Activated naive CD4-positive, alpha-beta T cell treated with anti-CD3 and anti-CD28 coated beads, Interleukin-2, amount 10 ng/mL, durations not matched to agents 7 days and 5 days (primary cell): ENCODE measurements around the gene SLCO4C1.
A peak's percentile ranks its signal among the peaks of the same experiment; 100 is the strongest.
"Not testable (repeated sequence)": the region's sequence is repeated elsewhere in the genome, so short reads cannot be mapped to it uniquely, and the experiment has no call there.

Source experiments
- CTCF ChIA-PET: fragments of 350-600 bp; sonication (Branson Sonifier 250); formaldehyde crosslinking; loops from one replicate; lab custom pipeline; 2021; ENCODE audit warnings: antibody characterized with exemption; lab: Charles Lee
- DNase-seq: peaks from one replicate; pipeline ENCODE4 v3.0.0-alpha.2; 2020
- H3K27ac Mint-ChIP-seq: one replicate; pipeline ENCODE4 v1.8.0; 2021; ENCODE audit warnings: mild to moderate bottlenecking, moderate library complexity, mixed read lengths
- H3K27me3 Mint-ChIP-seq: one replicate; pipeline ENCODE4 v1.8.0; 2021; ENCODE audit warnings: mild to moderate bottlenecking, mixed read lengths
- H3K36me3 Mint-ChIP-seq: one replicate; pipeline ENCODE4 v1.8.0; 2021; ENCODE audit warnings: mixed read lengths
- H3K4me1 Mint-ChIP-seq: one replicate; pipeline ENCODE4 v1.8.0; 2021; ENCODE audit warnings: mixed read lengths
- H3K4me3 Mint-ChIP-seq: one replicate; pipeline ENCODE4 v1.8.0; 2021; ENCODE audit warnings: mild to moderate bottlenecking, moderate library complexity, mixed read lengths
- H3K9me3 Mint-ChIP-seq: one replicate; pipeline ENCODE4 v1.8.0; 2021; ENCODE audit warnings: mixed read lengths

The SLCO4C1 gene, protein sequence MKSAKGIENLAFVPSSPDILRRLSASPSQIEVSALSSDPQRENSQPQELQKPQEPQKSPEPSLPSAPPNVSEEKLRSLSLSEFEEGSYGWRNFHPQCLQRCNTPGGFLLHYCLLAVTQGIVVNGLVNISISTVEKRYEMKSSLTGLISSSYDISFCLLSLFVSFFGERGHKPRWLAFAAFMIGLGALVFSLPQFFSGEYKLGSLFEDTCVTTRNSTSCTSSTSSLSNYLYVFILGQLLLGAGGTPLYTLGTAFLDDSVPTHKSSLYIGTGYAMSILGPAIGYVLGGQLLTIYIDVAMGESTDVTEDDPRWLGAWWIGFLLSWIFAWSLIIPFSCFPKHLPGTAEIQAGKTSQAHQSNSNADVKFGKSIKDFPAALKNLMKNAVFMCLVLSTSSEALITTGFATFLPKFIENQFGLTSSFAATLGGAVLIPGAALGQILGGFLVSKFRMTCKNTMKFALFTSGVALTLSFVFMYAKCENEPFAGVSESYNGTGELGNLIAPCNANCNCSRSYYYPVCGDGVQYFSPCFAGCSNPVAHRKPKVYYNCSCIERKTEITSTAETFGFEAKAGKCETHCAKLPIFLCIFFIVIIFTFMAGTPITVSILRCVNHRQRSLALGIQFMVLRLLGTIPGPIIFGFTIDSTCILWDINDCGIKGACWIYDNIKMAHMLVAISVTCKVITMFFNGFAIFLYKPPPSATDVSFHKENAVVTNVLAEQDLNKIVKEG

DNA sequence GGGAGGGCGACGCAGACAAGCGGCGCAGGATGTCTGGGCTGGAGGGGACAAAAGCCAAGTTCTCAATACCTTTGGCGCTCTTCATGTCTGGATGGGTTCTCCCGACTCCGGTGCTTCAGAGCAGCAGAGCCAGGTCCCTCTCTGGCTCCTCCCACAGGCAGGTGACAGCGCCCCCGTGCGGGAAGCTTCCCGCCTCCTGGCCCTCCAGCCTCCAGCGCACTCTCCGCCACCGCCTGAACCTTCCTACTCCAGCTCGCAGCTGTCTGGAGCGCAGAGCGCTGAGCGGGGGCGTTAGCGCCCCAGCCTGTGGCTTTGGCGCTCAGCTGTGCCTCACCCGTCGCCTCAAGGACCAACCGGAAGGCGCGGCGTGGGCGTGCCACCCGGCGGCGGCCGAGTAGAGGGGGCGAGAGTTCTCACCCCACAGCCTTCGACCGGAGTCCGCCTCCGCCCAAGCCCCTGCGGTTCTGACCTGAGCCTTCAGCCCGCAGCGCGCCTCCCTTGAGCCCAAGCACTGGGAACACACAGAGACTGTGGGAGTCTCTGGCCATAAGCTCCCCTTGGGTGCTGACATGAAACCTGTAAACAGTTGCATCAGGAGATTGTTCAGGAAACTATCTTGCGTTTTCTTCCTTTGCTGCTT lies at the start of gene SLCO4C1:
Gene SLCO4C1, minus strand, starts transcription at position 107 of the 640 bp plus-strand sequence. Its CDS starts 22 bp downstream, at position 85.
- peaks cover 22% of the 10 kb centered on the region for H3K27me3 Mint-ChIP-seq
- peaks cover 25% of the 10 kb centered on the region for H3K4me1 Mint-ChIP-seq
- H3K27ac Mint-ChIP-seq = peak within 1 kb of the TSS; percentile 38
- DNase-seq = peak; percentile 82
- peak within 1 kb of the TSS; percentile 77 for H3K4me3 Mint-ChIP-seq
- CTCF ChIA-PET = interaction anchor here (1.2 kb wide), 1 partner anchor 10 kb away, joined by 5 read pairs; no protein-coding TSS in a partner anchor
- no peaks in the 10 kb centered on the region for H3K36me3 Mint-ChIP-seq
- no peaks in the 10 kb centered on the region for H3K9me3 Mint-ChIP-seq

DNA sequence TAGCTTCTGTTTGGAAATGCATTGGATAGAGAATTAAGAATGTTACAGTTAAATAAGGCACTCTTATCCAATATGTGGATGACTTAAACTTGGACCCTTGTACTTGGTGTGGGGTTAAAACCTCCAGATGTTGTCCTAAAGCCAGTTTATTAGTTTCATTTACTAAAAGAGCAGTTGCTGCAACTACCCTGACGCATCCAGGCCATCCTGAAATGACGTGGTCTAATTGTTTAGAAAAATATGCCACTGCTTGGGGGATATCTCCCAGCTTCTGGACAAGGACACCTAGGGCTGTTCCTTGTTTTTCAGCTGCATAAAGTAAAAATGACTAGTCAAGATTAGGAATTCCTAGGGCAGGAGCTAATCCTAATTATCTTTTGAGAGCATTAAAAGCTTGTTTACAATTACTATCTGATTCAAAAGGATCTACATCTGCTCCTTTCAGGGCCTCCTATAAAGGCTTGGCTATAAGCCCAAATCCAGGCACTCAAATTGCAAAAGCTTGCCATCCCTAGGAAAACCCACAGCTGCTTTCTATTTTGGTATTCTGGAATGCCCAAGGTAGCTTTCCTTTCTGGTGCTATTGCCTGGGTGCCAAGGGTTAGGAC lies 45.7 kb upstream of the SLCO4C1 start:
- Mint-ChIP-seq H3K36me3 (no peaks in the 10 kb centered on the region), H3K27ac (no peak overlapping the region), H3K9me3 (peaks cover 1% of the 10 kb centered on the region), H3K4me3 (no peak overlapping the region), H3K4me1 (no peaks in the 10 kb centered on the region), H3K27me3 (no peaks in the 10 kb centered on the region)
- CTCF ChIA-PET = no interaction called here
- DNase-seq = no peak

DNA sequence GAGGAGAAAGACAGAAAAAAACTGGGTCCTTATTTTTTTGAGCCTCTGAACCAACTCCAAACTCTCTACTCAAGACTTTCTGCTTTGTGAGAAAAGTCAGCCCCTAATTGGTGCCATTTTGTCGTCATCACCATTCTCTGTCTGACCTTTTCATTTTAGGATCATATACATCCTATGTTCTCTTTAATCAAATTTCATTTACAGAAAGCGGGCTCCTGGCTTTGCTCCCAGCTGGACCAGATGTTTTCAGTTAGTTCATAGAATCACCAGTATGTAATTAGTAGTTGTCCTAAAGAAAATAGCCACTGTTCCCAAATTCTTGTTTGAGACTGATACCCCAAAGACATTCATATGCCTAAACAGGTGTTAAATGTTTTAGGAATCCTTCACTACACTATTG lies 28.6 kb upstream of the SLCO4C1 start:
- Mint-ChIP-seq H3K27me3 (no peaks in the 10 kb centered on the region), H3K27ac (no peak overlapping the region), H3K4me3 (no peak overlapping the region), H3K36me3 (no peaks in the 10 kb centered on the region), H3K4me1 (no peaks in the 10 kb centered on the region), H3K9me3 (no peaks in the 10 kb centered on the region)
- CTCF ChIA-PET = interaction anchor here (1.1 kb wide), 1 partner anchor 22 kb away, joined by 3 read pairs; no protein-coding TSS in a partner anchor
- DNase-seq = no peak

DNA sequence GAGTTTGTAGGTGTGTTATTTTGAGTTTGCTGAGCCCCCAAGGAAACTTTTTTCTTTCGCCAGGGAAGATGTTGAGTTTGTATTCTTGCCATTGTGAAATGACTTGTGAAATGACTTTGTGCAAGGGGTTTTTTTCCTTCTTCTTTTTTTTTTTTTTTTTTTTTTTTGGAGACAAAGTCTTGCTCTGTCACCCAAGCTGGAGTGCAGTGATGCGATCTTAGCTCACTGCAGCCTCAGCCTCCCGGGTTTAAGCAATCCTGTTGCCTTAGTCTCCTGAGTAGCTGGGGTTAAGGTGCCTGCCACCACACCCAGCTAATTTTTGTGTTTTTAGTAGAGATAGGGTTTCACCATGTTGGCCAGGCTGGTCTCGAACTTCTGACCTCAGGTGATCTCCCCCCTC lies 22.7 kb upstream of the SLCO4C1 start:
- not testable (repeated sequence) for H3K27me3 Mint-ChIP-seq, DNase-seq, H3K4me1 Mint-ChIP-seq, H3K27ac Mint-ChIP-seq, H3K9me3 Mint-ChIP-seq, H3K4me3 Mint-ChIP-seq, H3K36me3 Mint-ChIP-seq
- CTCF ChIA-PET = interaction anchor here (0.8 to 1.5 kb wide), 2 partner anchors 14 to 21 kb away, joined by 3 to 4 read pairs; no protein-coding TSS in a partner anchor

DNA sequence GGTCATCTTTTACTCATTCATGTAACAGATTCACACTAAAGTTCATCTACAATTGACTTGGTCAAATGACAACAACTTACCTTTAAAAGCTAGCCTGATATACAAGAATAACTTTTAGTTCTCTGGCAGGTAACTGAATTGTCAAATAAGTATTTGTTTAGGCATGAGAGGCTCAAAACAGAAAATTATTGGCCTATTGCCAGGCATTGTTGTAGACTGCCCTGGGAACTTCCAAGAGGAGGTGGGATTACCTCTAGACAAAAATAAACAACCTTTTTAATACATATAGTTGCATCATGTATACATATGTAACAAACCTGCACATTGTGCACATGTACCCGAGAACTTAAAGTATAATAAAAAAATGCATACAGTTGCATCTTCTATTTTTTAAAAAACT lies 18.2 kb upstream of the SLCO4C1 start:
- no peak for DNase-seq
- Mint-ChIP-seq H3K27ac (no peak overlapping the region), H3K36me3 (no peaks in the 10 kb centered on the region), H3K9me3 (no peaks in the 10 kb centered on the region), H3K27me3 (no peaks in the 10 kb centered on the region), H3K4me3 (no peak overlapping the region), H3K4me1 (no peaks in the 10 kb centered on the region)
- CTCF ChIA-PET = no interaction called here

DNA sequence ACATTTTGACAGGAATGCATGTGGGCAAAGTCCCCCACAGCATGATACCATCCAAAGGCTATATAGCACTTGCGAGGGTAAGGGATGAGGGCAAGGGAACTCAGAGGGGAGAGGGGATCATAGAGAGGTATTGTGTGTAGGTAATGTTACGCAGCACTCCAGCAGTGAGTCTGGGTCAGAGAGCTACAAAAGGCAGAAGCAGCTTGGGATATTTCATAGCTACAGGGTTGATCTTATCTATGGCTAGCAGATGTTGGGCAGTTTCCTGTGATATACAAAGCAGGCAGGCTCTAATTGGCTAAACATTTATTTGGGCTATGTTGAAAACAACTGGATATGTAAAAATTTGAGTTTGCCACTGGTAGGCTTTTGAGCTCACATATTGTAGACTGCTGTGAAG lies 17.8 kb upstream of the SLCO4C1 start:
- CTCF ChIA-PET = no interaction called here
- H3K27ac Mint-ChIP-seq = no peak overlapping the region
- no peak for DNase-seq
- no peaks in the 10 kb centered on the region for H3K4me1 Mint-ChIP-seq
- H3K4me3 Mint-ChIP-seq = no peak overlapping the region
- no peaks in the 10 kb centered on the region for H3K36me3 Mint-ChIP-seq
- H3K27me3 Mint-ChIP-seq = no peaks in the 10 kb centered on the region
- H3K9me3 Mint-ChIP-seq = no peaks in the 10 kb centered on the region

DNA sequence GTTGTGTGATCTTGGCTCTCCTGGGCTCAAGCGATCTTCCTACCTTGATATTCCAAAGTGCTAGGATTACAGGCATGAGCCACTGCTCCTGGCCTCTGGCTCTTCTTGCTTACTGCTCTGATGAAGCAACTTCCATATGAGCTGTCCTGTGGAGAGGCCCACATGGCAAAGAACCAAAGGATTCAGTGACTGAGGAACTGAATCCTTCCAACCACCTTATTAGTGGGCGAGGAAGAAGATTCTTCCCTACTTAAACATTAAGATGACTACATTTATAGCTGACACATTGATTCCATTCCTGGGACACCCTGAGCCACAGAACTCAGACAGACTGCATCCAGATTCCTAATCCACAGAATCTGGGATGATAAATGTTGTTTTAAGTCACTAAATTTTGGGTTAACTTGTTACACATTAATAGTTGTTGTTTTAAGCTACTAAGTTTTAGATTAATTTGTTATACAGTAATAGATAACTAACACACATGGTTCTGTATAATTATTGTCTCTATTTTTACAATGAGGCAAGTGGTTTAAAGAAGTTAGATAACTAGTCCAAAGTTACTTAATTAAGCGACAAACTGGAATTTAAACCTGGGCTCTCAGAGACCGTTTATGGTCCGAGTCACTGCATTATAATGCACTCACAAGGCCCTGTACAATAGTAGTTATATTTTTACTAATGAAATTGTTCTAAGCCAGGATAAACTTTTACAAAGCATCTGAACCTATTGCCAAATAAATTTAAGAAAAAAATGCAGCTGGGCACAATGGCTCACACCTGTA lies 16.7 kb upstream of the SLCO4C1 start:
- Mint-ChIP-seq H3K4me3 (no peak overlapping the region), H3K4me1 (no peaks in the 10 kb centered on the region), H3K27me3 (no peaks in the 10 kb centered on the region), H3K36me3 (no peaks in the 10 kb centered on the region), H3K9me3 (no peaks in the 10 kb centered on the region), H3K27ac (no peak overlapping the region)
- CTCF ChIA-PET = no interaction called here
- DNase-seq = no peak

DNA sequence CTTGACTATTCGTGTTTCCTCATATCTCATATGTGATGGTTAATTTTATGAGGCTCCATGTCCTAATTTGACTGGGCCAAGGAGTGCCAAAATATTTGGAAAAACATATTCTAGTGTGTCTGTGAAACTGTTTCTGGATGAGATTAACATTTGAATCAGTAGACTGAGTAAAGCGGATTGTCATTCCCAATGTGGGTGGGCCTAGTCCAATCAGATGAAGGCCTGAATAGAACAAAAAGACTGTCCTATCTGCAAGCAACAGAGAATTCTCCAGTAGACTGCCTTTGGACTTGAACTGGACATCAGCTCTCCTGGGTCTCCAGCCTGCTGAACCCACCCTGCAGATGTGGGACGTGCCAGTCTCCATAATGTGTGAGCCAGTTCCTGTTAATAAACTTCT lies 13.5 kb upstream of the SLCO4C1 start:
- Mint-ChIP-seq H3K27me3 (no peaks in the 10 kb centered on the region), H3K9me3 (no peaks in the 10 kb centered on the region), H3K36me3 (no peaks in the 10 kb centered on the region), H3K4me3 (no peak overlapping the region), H3K27ac (no peak overlapping the region), H3K4me1 (no peaks in the 10 kb centered on the region)
- DNase-seq = no peak
- CTCF ChIA-PET = no interaction called here

DNA sequence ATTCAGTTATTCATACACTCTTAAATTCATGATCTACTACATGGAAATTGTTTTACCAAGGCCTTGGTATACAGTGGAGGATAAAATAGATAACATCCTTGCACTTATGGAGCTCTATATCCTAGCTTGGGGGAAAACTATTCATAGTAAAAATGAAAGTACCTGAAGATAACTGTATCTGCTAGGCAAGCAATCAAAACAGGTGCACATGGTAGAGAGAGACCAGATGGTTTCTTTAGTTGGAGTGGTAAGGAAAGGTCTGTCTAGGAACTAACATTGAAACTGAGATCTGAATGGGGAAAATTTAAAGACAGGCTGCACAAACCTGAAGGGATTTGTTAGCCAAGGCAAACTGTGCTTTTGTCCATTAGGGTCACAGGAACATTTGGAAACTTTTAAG lies 11.1 kb upstream of the SLCO4C1 start:
- Mint-ChIP-seq H3K27me3 (no peaks in the 10 kb centered on the region), H3K4me3 (no peak overlapping the region), H3K27ac (no peak overlapping the region), H3K9me3 (no peaks in the 10 kb centered on the region), H3K4me1 (no peaks in the 10 kb centered on the region), H3K36me3 (no peaks in the 10 kb centered on the region)
- CTCF ChIA-PET = no interaction called here
- no peak for DNase-seq

DNA sequence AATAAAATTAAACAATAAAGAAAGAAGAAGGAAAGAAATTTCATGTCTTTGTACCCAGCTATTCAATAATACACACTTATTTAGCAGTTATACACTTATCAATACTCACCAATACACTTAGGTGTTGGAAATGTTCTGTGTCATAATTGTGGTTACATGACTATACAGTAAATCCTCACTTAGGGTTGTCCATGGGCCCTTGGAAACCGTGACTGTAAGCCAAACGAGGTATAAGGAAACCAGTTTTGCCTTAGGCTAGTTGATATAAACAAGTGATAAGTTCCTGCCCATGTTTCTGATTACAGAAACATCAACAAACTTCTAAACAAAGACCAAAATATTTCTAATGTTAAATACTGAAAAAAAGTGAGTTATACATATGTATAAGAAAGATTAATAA lies 10.0 kb upstream of the SLCO4C1 start:
- DNase-seq = no peak
- Mint-ChIP-seq H3K27me3 (no peaks in the 10 kb centered on the region), H3K4me3 (no peak overlapping the region), H3K36me3 (no peaks in the 10 kb centered on the region), H3K27ac (no peak overlapping the region), H3K4me1 (no peaks in the 10 kb centered on the region), H3K9me3 (no peaks in the 10 kb centered on the region)
- CTCF ChIA-PET = no interaction called here

DNA sequence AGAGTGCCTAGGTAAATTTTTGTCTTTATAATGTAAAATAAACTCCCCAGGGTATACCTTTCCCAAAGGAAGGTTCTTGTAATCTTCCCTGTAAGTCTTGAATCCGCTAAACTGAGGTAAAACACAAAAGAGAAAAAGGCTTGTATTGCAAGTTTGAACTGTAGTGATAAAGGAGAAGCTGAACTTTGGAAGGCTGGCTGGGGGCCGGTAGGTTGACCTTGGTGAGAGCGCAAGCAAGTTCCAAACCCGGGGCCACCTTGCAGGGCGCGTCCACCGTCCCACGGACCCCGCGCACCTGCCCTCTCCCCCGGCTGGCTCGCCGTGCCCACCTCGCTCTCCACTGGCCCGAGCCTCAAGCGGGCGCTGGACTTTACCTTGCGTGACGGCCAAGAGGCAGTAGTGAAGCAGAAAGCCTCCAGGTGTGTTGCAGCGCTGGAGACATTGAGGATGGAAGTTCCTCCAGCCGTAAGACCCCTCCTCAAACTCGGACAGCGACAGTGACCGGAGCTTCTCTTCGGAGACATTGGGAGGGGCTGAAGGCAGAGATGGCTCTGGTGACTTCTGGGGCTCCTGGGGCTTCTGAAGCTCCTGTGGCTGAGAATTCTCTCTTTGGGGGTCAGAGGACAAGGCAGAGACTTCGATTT lies 428 bp downstream of the SLCO4C1 start:
- peak overlapping the region; percentile 77 for H3K4me3 Mint-ChIP-seq

DNA sequence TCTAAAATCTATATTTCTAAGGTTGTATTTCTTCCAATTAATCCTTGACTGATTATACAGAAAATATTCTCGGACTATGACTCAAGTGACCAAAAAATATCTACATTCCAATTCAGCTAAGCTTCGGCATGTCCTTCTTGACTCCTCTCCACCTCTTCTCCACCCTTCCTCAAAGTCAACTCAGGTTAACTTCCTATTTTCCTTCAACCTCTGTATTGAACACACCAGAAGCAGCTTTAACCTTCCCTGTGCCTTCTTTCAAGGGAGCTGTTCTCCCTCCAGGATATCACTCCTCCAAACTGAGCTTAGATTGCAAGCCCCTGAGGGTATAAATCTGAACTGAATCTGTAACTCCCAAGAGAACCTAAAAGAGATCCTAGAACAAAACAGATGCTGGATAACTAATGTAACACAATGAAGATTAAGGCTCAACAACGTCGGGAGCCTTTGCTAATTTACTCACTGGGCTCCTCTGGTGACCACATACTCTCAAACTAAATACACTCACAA lies 1.1 kb downstream of the SLCO4C1 start:
- H3K36me3 Mint-ChIP-seq = no peaks in the 10 kb centered on the region
- peak overlapping the region; percentile 77 for H3K4me3 Mint-ChIP-seq
- no peak overlapping the region for H3K27ac Mint-ChIP-seq
- CTCF ChIA-PET = no interaction called here
- peaks cover 25% of the 10 kb centered on the region for H3K4me1 Mint-ChIP-seq
- no peaks in the 10 kb centered on the region for H3K9me3 Mint-ChIP-seq
- peaks cover 22% of the 10 kb centered on the region for H3K27me3 Mint-ChIP-seq
- DNase-seq = no peak

More for the DNA sequence above, 428 bp downstream of the SLCO4C1 start:
- H3K27ac Mint-ChIP-seq = no peak overlapping the region
- CTCF ChIA-PET = interaction anchor here (1.2 kb wide), 1 partner anchor 9 kb away, joined by 5 read pairs; no protein-coding TSS in a partner anchor
- no peaks in the 10 kb centered on the region for H3K9me3 Mint-ChIP-seq
- DNase-seq = no peak
- no peaks in the 10 kb centered on the region for H3K36me3 Mint-ChIP-seq
- peaks cover 25% of the 10 kb centered on the region for H3K4me1 Mint-ChIP-seq
- peaks cover 22% of the 10 kb centered on the region for H3K27me3 Mint-ChIP-seq

DNA sequence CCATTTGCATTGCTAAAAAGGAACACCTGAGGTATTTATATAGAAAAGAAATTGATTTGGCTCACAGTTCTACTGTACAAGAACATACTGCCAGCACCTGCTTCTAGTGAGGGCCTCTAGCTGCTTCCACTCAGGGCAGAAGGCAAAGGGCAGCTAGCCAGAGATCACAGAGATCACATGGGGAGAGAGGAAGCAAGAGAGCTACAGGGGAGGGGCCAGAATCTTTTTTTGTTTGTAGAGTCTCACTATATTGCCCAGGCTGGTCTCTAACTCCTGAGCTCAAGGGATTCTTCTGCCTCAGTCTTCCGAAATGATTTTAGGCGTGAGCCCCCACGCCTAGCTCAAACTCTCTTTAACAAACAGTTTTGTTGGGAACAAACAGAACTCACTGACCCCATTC lies 6.1 kb downstream of the SLCO4C1 start:
- H3K27ac Mint-ChIP-seq = no peak overlapping the region
- no peak for DNase-seq
- CTCF ChIA-PET = no interaction called here
- H3K4me1 Mint-ChIP-seq = peaks cover 3% of the 10 kb centered on the region
- no peaks in the 10 kb centered on the region for H3K9me3 Mint-ChIP-seq
- no peak overlapping the region for H3K4me3 Mint-ChIP-seq
- peaks cover 8% of the 10 kb centered on the region for H3K27me3 Mint-ChIP-seq
- no peaks in the 10 kb centered on the region for H3K36me3 Mint-ChIP-seq
